ENCODE measurements around the gene LZTS3. TPM values are rescaled to one million over a fixed set of nuclear protein-coding genes. Genes with fewer than 3 reads are reported as not detected.

The LZTS3 gene
- total RNA-seq, 2 donors from 2014 or later = 7.9 to 8.3 TPM

DNA sequence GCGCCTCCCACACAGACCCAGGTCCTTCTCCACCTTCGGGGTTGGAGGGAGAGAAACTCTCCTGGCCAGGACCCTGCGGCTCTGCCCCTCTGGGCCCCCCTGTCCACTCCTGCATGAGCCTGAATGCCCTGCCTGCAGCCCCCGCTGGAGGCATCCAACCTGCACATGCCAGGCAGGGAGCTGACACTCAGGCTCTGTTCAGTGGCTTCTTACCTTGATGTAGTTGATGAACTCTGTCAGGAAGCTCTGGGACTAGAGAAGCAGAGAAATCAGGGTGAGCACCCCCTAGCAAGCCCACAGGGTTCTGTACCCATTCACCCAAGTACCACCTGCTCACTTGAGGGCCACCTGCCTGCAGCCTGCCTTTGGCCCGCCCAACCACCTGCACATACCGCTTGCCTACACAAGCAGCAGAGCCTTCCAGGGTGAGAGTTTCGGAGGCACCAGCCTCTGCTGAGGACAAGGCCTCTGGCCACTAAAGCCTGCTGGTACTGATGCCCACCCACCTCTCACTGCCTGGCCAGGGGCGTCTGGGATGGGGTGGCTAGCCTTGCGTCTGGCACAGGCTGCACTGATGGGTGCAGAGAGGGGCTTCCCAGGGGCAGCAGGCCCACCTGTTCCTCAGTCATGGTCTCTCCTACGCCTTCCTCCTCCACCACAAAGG is 21.4 kb upstream of the LZTS3 start:
- H3K9ac ChIP-seq (ENCODE audit: low read depth in 2 of 2, low read length in 2 of 2) = no peak overlapping the region
- TF ChIP-seq, protein P1, sequence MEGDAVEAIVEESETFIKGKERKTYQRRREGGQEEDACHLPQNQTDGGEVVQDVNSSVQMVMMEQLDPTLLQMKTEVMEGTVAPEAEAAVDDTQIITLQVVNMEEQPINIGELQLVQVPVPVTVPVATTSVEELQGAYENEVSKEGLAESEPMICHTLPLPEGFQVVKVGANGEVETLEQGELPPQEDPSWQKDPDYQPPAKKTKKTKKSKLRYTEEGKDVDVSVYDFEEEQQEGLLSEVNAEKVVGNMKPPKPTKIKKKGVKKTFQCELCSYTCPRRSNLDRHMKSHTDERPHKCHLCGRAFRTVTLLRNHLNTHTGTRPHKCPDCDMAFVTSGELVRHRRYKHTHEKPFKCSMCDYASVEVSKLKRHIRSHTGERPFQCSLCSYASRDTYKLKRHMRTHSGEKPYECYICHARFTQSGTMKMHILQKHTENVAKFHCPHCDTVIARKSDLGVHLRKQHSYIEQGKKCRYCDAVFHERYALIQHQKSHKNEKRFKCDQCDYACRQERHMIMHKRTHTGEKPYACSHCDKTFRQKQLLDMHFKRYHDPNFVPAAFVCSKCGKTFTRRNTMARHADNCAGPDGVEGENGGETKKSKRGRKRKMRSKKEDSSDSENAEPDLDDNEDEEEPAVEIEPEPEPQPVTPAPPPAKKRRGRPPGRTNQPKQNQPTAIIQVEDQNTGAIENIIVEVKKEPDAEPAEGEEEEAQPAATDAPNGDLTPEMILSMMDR (IDR thresholded peaks at IDR 0.05) = no peak
- H3K27ac ChIP-seq = no peak overlapping the region
- H3K36me3 ChIP-seq = peaks cover 30% of the 10 kb centered on the region
- no peak for DNase-seq
- H3K4me1 ChIP-seq = no peaks in the 10 kb centered on the region
- no peak overlapping the region for H3K4me3 ChIP-seq
- H3K9me3 ChIP-seq = no peaks in the 10 kb centered on the region
- intact Hi-C loops (cut with DNase I) = no loop called here
- no peaks in the 10 kb centered on the region for H3K27me3 ChIP-seq

DNA sequence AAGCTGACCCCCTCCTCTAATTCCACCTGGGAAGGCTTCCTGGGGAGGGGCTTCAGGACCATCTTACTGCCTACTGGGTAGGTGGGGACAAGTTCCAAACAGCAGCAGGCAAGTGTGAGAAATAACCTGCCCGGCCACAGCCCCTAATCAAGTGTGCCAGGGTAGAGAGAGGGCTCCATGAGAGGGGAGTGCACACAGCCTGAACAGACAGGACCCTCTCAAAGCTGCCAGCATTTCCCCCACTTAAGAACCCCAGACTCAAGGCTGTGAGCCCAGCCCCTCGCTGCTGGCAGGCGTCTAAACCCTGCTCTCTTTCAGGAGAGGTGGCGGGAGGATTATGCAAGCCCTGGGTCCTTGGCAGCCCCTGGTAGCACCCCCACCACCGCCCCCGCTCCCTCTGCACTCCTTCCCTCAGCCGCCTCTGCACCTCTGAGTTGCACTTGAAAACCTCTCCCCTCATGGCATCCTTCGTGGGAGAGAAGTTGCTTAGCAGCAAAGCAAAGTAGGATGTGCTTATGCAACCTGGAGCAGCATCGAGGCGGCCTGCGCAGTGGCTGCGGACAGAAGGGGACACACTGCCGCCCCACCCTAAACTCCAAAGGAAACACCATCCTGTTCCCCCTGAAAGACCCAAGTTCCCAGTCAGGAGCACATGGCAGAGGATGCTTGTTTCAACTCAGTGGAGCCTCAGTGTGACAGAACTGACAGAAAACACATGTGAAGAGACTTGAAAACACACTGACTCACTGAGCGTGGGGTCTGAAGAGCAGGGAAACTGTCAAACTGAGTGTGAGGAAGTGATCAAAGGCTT is 20.7 kb upstream of the LZTS3 start:
- Histone ChIP-seq H3K27ac (no peak overlapping the region), H3K9me3 (no peaks in the 10 kb centered on the region), H3K9ac (ENCODE audit: low read depth in 2 of 2, low read length in 2 of 2) (no peak overlapping the region), H3K4me1 (no peaks in the 10 kb centered on the region), H3K4me3 (no peak overlapping the region), H3K27me3 (no peaks in the 10 kb centered on the region), H3K36me3 (peaks cover 25% of the 10 kb centered on the region)
- intact Hi-C loops (cut with DNase I) = no loop called here
- TF ChIP-seq, protein P1 (IDR thresholded peaks at IDR 0.05) = no peak
- DNase-seq = no peak

DNA sequence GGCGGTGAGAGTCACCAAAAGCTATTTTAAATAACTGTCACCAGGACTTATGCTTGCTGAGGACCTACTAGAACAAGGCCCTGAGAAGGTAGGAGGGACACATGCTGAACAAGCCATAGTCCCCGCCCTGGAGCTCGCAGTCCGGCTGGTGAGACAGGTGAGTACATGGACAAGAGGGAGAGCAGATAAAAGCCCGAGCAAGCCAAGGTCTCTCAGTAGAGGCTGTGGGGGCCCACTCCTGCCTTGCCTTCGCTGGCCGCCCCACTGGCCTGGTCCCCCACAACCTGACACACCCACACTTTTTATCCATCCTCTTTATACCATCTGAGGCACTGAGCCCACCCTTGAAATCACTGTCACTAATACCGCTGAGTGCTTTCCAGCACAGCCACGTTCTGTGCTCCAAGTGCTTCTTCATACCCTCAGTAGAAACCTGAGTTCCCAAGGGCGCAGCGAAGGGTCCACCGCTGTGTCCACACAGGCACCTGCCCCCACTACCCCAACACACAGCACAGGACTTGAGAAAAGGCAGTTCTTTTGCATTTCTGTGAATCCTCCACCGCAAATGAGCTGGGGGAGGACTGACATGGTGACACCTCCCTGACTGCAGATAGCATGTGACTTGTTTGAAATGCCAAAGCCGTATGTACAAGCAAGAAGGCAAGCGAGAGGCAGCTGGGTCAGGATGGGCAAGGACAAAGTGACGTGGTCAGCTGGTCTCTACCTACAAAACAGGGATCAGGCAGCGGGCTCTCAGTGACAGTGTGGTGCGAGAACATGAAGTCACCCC is 19.1 kb upstream of the LZTS3 start:
- Histone ChIP-seq H3K9ac (ENCODE audit: low read depth in 2 of 2, low read length in 2 of 2) (no peak overlapping the region), H3K4me3 (no peak overlapping the region), H3K27me3 (no peaks in the 10 kb centered on the region), H3K36me3 (peaks cover 25% of the 10 kb centered on the region), H3K27ac (no peak overlapping the region), H3K9me3 (no peaks in the 10 kb centered on the region), H3K4me1 (no peaks in the 10 kb centered on the region)
- TF ChIP-seq, protein P1 (IDR thresholded peaks at IDR 0.05) = no peak
- intact Hi-C loops (cut with DNase I) = no loop called here
- no peak for DNase-seq

DNA sequence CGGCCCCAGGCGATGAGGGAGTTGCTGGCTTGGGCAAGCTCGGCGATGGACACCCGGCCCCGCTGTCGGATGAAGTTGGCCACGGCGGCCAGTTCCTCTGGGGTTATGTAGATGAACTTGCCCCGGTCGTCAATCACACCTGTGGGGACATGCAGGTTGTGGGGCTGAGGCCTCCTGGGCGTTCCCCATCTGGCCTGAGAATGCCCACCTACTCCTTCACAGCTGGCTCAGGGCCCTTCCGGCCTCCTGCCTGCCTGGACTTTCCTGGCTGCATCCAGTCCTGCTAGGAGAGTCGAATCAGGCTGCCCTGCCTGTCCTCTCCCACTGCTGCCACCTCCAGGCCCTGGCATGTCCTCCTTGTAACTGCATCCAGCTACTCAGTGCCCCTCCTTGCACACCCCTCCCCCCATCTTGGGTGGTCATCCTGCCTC is 17.3 kb upstream of the LZTS3 start:
- TF ChIP-seq, protein P1 (IDR thresholded peaks at IDR 0.05) = no peak
- Histone ChIP-seq H3K4me3 (no peak overlapping the region), H3K9me3 (no peaks in the 10 kb centered on the region), H3K27ac (no peak overlapping the region), H3K4me1 (no peaks in the 10 kb centered on the region), H3K36me3 (peaks cover 25% of the 10 kb centered on the region), H3K27me3 (no peaks in the 10 kb centered on the region), H3K9ac (ENCODE audit: low read depth in 2 of 2, low read length in 2 of 2) (no peak overlapping the region)
- intact Hi-C loops (cut with DNase I) = no loop called here
- no peak for DNase-seq

DNA sequence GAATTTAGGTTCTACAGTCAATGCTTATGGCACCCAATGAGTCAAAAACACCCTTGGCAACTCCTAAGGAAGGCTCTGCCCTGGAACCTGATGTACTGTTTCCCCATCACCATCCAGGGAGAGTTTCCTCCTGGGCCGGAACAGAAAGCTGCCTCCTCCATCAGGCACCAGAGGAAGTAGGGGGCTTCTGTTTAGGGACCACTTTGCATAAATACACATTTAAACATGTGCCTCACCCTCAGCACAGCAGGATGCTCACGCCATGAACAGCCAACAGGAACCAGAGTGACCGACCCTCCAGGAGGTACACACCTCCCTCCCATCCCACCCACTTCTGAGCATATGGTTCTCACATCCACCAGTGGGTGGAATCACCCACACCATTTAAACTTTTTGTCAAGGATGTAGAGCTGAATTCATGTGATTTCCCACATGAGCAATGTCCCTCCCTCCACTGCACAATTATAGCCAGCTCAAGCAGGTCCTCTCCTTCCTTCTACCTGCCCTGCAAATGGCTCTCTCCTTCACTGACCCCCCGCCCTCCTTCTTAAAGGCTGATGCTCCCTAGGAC is 16.3 kb upstream of the LZTS3 start:
- H3K4me3 ChIP-seq = no peak overlapping the region
- intact Hi-C loops (cut with DNase I) = no loop called here
- H3K36me3 ChIP-seq = peaks cover 20% of the 10 kb centered on the region
- no peaks in the 10 kb centered on the region for H3K4me1 ChIP-seq
- no peaks in the 10 kb centered on the region for H3K27me3 ChIP-seq
- no peak overlapping the region for H3K27ac ChIP-seq
- no peak for DNase-seq
- no peak overlapping the region for H3K9ac ChIP-seq (ENCODE audit: low read depth in 2 of 2, low read length in 2 of 2)
- H3K9me3 ChIP-seq = no peaks in the 10 kb centered on the region
- TF ChIP-seq, protein P1 (IDR thresholded peaks at IDR 0.05) = no peak
